NCI-H2107 treated with DMSO at 0.1 percent for 48 hours (cell line): ENCODE results near the gene PER2.
"Not testable (repeated sequence)": the region's sequence is repeated elsewhere in the genome, so short reads cannot be mapped to it uniquely, and the experiment has no call there.

ENCODE experiments used
- DNase-seq: peaks from one replicate; lab custom pipeline; 2025; ENCODE audit not compliant: unreplicated experiment; lab: John Stamatoyannopoulos, UW

The PER2 gene, protein sequence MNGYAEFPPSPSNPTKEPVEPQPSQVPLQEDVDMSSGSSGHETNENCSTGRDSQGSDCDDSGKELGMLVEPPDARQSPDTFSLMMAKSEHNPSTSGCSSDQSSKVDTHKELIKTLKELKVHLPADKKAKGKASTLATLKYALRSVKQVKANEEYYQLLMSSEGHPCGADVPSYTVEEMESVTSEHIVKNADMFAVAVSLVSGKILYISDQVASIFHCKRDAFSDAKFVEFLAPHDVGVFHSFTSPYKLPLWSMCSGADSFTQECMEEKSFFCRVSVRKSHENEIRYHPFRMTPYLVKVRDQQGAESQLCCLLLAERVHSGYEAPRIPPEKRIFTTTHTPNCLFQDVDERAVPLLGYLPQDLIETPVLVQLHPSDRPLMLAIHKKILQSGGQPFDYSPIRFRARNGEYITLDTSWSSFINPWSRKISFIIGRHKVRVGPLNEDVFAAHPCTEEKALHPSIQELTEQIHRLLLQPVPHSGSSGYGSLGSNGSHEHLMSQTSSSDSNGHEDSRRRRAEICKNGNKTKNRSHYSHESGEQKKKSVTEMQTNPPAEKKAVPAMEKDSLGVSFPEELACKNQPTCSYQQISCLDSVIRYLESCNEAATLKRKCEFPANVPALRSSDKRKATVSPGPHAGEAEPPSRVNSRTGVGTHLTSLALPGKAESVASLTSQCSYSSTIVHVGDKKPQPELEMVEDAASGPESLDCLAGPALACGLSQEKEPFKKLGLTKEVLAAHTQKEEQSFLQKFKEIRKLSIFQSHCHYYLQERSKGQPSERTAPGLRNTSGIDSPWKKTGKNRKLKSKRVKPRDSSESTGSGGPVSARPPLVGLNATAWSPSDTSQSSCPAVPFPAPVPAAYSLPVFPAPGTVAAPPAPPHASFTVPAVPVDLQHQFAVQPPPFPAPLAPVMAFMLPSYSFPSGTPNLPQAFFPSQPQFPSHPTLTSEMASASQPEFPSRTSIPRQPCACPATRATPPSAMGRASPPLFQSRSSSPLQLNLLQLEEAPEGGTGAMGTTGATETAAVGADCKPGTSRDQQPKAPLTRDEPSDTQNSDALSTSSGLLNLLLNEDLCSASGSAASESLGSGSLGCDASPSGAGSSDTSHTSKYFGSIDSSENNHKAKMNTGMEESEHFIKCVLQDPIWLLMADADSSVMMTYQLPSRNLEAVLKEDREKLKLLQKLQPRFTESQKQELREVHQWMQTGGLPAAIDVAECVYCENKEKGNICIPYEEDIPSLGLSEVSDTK (N-terminal part only)

DNA sequence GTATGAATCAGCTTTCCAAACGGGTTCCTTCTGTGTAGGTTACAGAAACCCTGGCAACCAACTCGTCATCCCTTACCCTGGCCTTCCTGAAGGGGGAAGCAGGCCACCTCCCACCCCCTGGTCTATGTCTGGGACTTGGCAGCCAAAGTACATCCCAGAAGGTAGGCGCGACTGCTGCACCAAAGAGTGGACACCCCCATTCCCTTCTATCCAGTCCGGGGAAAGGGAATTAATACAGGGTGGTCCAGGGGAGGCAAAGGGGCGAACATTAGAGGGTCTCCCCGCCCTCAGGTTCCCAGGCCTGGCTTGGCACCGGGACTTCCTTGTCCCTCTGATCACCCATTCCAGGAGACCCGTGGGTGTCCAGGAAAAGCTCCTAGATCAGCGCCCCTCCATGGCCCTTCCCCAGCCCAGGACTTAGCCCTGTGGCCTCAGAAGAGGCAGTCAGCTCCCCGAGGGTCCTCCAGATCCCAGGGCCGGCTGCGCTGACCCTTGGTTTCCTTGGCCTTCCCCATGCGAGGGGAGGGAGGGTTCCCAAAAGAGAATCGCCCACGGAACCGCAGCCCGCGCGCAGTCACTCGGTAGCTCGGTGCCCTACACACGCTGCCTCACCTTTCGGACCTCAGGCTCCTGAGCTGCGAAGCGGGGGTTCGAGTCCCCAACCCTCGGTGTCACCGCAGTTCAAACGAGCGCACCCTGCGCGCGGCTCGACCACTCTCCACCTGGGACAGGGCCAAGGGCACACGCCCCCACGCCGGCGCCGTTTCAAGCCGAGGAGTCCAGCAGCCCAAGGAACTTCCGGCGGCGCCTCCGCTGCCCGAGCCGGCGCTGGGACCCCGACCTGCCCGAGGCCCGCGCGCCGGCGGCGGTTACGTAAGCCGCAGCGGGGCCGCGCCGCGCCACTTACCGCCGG is at the start of gene PER2:
PER2 (minus strand) TSS at position 874 of the 913 bp plus-strand sequence. CDS start 10,674 bp downstream, outside the sequence.
- DNase-seq, result peak; percentile 53

DNA sequence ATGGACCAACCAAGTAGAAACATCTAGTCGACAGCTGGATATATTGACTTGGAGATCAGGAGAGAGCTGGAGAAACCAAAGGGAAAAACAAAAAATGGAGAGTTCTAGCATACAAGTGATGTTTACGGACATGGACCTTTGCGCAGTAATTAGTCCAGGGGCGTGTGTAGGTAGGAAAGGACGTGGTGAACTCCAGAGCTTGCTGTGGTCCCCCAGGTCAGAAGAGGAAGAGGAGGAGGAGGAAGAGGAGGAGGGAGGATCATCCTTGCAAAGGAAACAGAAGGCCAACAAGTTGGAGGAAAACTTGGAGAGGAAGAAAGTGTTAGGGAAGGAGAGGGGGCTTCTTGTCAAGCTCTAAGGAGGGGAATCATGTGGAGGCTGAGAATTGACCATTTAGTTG is 49.4 kb upstream of the PER2 start:
- no peak for DNase-seq

DNA sequence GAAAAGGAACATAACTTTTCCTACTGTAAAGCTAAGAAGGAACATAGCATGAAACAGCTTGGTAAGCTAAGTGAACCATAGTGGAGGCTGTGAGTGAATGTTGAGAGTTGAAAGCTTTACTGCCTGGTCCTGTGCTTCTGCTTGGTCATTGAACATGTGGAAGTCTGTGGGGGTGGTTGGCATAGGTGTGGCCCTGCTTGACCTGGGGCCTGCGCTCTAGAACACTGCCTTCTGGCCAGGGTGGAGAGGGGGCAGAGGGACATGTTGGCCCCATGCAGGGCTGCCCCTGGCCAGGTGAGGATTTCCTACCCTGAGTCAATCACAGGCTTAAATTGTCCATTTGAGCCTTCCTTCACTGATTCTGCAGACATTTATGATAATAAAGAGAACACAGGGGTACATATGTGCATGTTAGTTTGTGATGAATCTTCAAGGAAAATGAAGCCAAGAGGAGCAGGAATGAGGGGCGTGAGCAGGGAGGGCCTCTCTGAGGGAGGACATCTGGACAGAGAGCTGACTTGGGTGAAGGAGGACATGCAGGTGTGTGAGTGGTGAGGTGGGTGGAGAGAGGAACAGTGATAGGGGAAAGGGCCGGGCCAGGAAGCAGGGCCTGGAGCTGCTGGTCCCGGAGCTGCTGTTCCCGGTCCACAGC is 48.5 kb upstream of the PER2 start:
- DNase-seq, result no peak

DNA sequence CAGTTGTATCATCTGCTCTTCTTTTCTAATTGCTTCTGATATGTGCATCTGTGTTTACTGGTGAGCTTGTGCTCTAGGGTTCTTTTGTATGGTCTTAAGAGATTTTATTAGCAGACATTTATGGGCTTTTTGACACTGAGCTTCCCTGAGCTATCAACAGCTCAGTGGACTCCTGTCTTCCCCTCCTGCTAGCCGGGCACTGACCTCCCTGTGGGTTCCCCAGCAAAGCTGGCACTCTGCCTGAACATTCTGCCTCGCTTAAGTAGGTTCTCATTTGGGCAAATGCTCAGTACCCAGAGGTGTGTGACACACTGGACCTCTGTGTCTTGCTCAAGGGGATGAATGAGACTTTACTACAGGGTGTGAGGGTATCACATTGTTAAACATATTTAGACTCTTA is 47.7 kb upstream of the PER2 start:
- DNase-seq, result no peak

DNA sequence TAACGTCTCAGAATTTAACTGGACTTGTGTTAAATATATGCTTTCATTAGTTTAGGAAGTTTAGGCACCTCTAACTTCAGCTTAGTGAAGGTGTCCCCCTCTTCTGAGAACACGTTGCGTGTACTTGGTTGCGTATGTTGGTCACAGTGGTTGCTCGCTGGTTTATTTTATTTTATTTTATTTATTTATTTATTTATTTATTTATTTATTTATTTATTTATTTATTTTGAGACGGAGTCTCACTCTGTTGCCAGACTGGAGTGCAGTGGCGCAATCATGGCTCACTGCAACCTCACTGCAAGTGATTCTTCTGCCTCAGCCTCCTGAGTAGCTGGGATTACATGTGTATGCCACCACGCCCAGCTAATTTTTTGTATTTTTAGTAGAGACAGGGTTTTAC is 47.2 kb upstream of the PER2 start:
- DNase-seq, result not testable (repeated sequence)

DNA sequence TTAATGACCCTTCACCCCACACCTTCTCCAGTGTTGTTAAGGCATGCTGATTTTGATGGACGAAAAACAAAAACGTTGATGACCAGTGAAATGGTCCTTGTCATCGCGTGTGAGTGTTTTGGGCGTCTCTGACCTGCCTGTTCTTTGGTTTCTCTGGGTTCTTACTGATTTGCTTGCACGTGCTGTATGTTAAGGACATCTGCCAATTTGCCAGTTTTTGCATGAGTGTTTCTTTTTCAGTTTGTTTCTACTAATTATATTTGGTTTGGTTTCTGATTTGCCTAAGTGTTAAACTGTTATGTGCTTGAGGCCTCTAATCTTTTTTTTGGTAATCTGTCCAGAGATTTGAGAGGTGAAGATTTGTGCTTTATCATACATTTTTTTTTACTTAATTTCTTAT is 46.5 kb upstream of the PER2 start:
- no peak for DNase-seq

DNA sequence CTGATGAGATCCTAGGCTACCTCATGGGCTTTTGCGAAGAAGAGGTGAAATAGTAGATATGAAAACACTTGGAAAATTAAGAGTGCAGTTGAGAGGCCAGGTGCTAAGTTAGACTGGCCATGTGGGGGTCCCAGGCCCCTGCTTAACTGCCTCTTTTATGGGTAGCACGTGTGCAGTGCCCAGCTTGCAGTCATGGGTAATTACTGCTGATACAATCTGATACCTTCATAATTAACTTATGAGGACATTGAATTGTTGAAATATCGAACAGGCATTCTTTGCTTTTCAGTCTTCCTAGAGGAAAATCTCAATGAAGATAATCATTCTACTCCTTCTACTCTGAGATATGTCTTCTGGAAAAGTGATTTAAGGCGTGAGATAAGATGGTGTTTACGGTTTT is 43.5 kb upstream of the PER2 start:
- DNase-seq, result no peak

DNA sequence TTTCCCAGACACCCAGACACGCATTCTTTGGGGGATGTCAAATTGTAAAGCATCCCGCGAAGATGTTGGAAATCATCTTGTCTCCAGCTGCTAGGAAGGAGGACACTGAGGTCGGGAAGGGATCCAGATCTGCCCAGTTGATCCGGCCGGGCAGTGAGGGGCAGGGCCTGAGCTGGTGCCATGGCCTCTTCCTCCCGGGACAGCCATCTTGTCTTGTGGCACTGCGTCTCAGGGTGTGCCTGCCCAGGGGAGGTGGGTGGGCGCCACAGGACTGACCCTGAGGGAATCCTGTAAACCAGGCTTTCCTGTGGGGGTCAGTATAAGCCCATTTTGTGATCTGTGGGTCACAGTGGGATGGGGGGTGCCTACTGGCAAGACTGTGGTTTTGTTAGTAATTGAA is 42.0 kb upstream of the PER2 start:
- DNase-seq, result no peak

DNA sequence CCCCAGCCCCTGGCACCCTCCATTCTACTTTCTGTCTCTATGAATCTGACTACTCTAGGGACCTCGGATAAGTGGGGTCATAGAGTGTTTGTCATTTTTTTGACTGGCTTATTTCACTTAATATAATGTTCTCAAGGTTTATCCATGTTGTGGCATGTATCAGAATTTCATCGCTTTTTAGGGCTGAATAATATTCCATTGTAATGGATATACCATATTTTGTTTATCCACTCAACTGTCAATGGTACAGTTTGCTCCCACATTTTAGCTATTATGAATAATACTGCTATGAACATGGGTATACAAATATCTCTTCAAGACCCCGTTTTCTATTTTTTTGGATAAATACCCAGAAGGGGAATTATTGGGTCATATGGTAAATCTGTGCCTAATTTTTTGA is 39.3 kb upstream of the PER2 start:
- DNase-seq, result no peak

DNA sequence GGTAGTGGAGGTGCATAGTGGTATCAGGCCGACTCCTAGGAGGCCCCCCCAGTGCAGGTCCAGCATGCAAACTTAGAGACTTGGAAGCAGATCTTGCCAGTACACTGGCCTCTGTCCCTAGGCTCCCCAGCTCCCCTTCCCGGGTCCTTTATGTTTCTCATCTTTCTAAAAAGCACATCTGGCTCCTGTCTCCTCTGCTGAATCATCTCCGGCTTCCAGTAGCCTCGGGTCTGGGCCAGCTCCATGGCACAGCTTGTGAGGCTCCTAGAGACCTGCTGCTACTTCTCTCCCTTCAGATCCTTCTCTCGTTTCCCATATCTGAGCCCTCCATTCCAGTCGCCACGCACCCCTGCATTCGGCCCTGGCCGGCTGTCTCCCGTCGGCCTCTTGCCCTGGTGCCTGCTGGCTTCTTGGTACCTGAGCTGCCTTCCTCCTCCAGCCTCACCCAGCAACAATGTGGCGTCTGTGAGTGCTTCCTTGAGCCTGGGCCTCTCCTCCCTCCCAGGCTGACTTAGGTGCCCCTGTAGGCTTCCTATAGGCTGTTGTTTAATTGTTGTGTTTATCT is 38.5 kb upstream of the PER2 start:
- DNase-seq, result no peak

DNA sequence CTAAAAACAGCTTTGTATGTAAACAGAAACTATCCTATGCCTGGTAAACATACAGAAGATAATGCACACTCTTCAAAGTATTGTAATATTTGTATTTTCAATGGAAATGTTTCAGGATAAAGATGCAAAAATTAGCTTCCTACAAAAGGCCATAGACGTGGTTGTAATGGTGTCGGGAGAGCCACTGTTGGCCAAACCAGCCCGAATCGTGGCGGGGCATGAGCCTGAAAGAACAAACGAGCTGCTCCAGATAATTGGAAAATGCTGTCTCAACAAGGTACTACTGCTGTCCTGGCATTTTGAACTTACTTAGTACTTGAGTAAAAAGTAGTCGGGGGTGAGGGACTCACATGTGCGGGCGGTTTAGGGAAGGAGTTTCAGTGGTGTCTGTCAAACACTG is 37.3 kb upstream of the PER2 start:
- no peak for DNase-seq

DNA sequence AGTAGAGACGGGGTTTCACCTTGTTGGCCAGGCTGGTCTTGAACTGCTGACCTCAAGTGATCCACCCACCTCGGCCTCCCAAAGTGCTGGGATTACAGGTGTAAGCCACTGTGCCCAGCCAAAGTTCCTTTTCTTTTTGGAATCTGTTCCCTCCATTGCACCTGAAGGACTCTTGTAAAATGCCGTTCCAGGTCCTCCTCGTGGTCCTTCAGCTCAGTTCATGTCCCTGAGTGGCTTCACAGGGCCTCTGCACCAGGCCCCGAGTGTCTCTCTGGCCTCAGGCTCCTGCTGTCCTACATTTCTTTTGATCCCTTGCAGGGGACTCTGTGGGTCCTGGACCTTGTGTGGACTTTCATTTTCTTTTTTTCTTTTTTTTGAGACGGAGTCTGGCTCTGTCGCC is 35.8 kb upstream of the PER2 start:
- not testable (repeated sequence) for DNase-seq

DNA sequence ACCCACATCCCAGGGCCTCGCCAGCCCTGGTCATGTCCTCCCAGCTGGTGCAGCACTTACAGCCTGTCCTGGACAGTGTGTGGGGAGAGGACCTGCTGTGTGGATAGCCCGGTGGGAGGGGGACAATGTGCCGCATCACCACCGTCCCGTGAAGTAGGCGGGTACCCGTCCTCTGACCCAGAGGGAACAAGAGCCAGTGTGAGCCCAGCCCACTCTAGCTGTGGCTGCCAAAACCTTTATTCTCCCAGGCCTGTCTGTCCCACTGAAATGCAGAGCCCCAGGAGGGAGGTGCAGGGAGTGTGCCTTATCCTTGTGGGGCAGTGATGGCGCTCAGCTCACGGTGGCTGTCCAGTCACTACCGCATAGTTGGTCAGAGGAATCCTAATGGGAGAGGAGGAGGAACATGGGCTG is 33.6 kb upstream of the PER2 start:
- DNase-seq, result no peak

DNA sequence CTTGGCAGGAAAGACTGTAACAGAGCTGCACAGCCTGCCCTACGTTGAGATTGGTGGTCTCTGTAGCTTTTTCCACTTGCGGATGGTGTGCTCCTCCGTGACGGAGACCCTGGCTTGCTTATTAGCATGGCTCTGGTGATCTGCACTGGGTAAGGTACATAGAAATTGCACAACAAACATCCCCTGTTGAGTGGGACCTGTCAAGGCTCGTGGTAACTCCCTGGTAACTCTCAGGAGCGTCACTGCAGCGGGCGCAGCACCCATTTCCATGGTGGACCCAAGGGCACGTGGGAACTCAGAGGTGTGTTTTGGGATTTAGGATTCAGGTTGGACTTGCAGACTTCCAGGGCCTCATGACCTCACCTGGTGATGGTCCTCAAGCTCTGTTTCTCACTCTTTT is 33.1 kb upstream of the PER2 start:
- DNase-seq, result no peak

DNA sequence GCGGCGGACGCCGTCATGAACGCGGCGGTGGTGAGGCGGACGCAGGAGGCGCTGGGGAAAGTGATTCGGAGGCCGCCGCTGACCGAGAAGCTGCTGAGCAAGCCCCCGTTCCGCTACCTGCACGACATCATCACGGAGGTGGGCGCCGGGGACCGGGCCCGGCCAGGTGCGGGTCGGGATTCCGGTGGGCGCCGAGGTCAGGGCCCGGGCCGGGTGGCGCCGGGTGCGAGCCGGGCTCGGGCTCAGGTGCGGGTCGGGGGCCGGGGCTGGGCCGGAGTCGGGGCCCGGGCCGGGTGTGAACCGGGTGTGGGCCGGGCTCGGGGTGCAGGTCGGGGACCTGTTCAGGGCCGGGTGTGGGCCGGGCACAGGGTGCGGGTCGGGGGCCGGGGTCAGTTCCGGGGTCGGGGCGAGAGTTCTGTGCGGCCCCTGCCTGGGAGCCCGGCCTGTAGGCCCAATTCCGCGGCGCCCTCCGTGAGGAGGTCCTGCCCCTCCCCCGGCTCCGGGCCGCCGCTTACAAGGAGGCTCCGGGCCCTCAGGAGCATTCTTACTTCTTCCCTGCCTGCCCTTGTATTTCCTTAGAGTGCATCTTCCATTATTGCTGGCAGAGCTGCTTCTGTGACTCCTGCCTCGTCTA is 32.4 kb upstream of the PER2 start:
- no peak for DNase-seq

DNA sequence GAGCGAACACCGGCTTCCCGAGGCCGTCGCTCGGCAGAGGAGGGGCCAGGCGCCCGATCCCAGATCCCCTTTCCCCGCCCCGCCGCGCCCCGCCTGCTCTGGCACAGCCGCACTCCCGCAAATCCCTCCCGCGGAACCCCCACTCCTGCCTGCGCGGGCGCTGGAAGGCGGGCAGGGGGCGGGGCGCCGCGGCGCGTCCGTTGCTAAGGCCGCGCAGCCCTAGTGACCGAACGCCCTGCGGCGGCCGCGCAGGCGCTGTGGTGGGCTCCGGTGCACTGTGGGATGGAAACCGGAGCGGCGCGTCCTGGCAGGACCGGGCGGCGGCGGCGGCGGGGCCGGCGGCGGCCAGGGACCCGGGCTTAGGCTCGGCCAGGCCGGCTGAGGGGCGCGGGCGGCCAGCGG is 31.8 kb upstream of the PER2 start, which contains the start of gene TRAF3IP1:
TRAF3IP1 (plus strand) TSS at position 273 of the 402 bp plus-strand sequence. CDS start 145 bp downstream, outside the sequence.
- DNase-seq, result peak; percentile 58

DNA sequence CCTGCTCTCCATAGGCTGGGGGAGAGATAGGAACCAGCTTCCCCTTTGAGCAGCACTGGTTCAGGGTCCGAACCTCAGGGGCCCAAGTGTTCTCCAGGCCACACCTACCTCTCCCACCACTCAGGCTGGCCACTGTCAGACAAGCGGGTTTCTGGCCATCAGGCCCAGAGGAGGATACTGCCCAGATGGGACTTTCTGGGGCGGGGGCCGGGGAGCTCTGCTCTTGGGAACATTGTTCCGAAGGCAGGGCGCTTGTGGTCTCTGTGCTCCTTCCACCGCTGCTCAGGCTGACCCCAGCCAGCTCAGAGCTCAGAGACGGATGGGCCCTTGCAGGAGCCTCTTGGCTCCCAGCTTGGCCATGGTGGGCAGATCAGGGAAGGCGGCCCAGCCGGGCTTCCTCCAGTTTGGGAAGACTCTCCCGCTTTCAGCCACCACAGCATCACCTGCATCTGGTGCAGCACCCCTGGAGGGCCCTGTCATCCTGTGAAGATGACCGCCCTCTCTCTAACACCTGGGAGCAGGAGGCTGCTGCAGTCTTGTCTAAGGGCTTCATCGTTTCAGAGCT is 26.7 kb upstream of the PER2 start:
- DNase-seq, result no peak

DNA sequence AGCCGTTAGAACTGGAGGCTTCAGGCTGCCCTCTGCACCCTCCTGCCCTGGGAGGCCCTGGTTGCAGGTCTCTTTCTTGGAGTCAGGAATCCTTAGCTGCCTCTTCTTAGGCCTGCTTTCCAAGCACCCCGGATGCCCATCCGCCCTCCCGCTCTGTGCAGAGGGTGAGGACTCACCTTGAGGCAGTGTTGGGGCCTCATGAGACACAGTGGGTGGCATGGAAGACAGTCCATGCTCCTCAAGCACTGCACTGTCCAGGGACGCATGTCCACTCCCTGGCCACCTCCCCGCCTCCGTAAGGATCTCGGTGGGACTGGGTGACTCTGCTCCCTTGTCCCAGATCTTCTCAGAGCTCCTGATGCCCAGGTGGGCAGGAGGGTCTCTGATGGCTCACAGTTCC is 26.2 kb upstream of the PER2 start:
- no peak for DNase-seq

DNA sequence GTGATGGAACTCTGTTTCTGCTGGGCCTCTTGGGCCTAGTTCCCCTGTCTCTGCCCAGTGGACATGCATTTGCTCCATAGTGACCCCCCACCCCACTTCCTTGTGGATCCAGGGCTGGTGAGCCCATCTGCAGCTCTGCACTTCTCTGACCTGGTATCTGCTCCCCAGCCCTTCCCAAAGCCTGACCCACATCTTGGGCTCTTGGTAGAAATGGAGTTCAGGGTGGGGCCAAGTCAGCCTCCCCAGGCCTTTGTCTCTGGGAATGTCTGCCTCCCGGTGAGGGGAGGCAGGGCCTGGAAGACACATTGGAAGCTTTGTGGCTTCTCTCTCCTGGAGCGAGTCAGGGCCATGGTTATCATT is 25.6 kb upstream of the PER2 start:
- no peak for DNase-seq
